HUES48 (cell line): ENCODE results near the gene KLHL6.
A peak's percentile ranks its signal among the peaks of the same experiment; 100 is the strongest.

ENCODE experiments used
- H3K27ac ChIP-seq: one replicate; pipeline ENCODE4 v1.7.0; 2013; ENCODE audit warnings: low read depth, low read length, inconsistent platforms
- H3K27me3 ChIP-seq: 2 replicates; pipeline ENCODE4 v1.6.1; 2013; ENCODE audit warnings: mild to moderate bottlenecking, low read length; ENCODE audit not compliant: control insufficient read depth, insufficient read depth
- H3K36me3 ChIP-seq: 2 replicates; pipeline ENCODE4 v1.6.1; 2013; ENCODE audit warnings: low read length; ENCODE audit not compliant: control insufficient read depth, insufficient read depth
- H3K4me1 ChIP-seq: 2 replicates; pipeline ENCODE4 v1.6.1; 2013; ENCODE audit warnings: mild to moderate bottlenecking, low read length; ENCODE audit not compliant: control insufficient read depth, insufficient read depth
- H3K4me3 ChIP-seq: 2 replicates; pipeline ENCODE4 v1.5.1; 2013; ENCODE audit warnings: mild to moderate bottlenecking, low read depth, low read length
- H3K9ac ChIP-seq: 2 replicates; pipeline ENCODE4 v1.6.1; 2013; ENCODE audit warnings: mild to moderate bottlenecking, low read depth, low read length, moderate library complexity
- H3K9me3 ChIP-seq: 2 replicates; pipeline ENCODE4 v1.6.1; 2013; ENCODE audit warnings: low read length; ENCODE audit not compliant: control insufficient read depth, insufficient read depth

The KLHL6 gene

DNA sequence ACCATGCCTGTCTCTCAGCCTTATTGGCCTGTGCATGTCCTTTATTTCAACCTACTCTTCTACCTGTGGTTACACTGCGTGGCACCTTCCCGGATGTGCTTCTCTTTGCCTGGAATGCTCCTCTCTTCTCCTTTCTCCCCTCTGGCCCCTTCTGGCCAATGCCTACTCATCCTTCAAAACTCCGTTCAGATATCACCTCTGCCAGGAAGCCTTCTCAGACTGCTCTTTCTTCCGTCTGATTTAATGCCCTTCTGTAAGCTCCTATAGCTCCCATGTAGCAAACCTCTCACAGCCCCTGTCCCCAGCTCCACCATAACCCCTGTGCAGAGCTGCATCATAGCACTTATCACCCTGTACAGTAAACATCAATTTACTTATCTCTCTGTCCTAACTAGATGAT is 13.2 kb downstream of the KLHL6 start:
- peaks cover 14% of the 10 kb centered on the region for H3K27me3 ChIP-seq
- peaks cover 5% of the 10 kb centered on the region for H3K4me1 ChIP-seq
- no peak overlapping the region for H3K27ac ChIP-seq
- no peak overlapping the region for H3K4me3 ChIP-seq
- H3K9me3 ChIP-seq = no peaks in the 10 kb centered on the region
- no peak overlapping the region for H3K9ac ChIP-seq
- H3K36me3 ChIP-seq = no peaks in the 10 kb centered on the region

DNA sequence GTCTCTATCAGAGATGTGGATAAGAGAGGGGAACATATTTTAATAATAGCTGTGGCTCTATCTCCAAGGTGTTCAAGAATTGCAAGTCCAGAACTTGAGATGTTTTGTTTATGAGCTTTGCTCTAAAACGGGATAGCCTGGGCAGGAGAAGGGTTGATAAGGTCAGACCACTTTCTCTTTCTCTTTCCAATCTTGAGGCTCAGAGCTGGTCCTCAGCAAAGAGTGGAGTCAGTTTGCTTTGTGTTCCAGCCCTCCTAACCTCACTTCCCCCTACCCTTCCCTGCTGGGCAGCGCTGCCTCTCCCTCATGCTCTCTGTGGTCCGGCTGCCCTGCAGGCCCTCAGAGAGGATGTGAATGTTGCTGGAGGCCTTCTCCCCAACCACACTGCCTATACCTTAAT is 13.8 kb downstream of the KLHL6 start:
- Histone ChIP-seq H3K4me1 (peaks cover 5% of the 10 kb centered on the region), H3K9ac (no peak overlapping the region), H3K27me3 (peaks cover 17% of the 10 kb centered on the region), H3K4me3 (no peak overlapping the region), H3K27ac (no peak overlapping the region), H3K9me3 (no peaks in the 10 kb centered on the region), H3K36me3 (no peaks in the 10 kb centered on the region)

GRCh38 chr3:183541235-183541655 is 14.3 kb downstream of the KLHL6 start:
- H3K4me1 ChIP-seq = peaks cover 5% of the 10 kb centered on the region
- H3K4me3 ChIP-seq = no peak overlapping the region
- H3K36me3 ChIP-seq = no peaks in the 10 kb centered on the region
- peaks cover 22% of the 10 kb centered on the region for H3K27me3 ChIP-seq
- no peaks in the 10 kb centered on the region for H3K9me3 ChIP-seq
- H3K27ac ChIP-seq = no peak overlapping the region
- H3K9ac ChIP-seq = no peak overlapping the region

DNA sequence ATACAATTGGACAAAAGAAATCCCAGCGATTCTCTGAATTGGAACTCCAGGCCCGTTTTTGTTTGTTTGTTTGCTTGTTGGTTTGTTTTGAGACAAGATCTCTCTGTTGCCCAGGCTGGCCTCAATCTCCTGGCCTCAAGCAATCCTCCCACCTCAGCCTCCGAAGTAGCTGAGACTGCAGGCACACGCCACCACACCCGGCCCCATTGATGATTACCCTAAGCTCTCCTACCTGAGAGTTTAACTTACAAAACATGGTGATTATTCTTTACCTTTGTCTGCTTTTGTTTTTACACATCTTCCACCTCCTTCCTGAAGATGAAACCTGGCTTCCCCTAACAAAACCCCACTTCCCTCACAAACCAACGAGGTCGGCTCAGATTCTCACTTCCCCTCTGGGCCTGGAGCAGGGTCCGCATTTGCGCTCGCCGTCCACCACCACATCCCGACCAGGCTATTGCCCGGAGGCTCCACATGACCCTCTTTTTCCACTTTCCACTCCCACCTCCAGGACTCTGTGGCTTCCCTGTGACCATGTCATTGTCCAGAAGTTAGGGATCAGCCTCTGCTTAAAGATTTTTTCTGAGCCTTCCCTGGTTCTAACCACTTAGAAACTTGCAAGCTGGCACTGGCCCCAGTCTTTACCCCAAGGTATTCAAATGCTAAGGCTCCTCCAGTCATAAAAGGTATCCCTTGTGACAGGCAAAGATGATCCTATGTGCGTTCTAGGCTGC is 14.8 kb downstream of the KLHL6 start:
- no peak overlapping the region for H3K4me3 ChIP-seq
- no peak overlapping the region for H3K9ac ChIP-seq
- no peaks in the 10 kb centered on the region for H3K36me3 ChIP-seq
- H3K27me3 ChIP-seq = peaks cover 26% of the 10 kb centered on the region
- peaks cover 5% of the 10 kb centered on the region for H3K4me1 ChIP-seq
- H3K27ac ChIP-seq = no peak overlapping the region
- H3K9me3 ChIP-seq = no peaks in the 10 kb centered on the region

DNA sequence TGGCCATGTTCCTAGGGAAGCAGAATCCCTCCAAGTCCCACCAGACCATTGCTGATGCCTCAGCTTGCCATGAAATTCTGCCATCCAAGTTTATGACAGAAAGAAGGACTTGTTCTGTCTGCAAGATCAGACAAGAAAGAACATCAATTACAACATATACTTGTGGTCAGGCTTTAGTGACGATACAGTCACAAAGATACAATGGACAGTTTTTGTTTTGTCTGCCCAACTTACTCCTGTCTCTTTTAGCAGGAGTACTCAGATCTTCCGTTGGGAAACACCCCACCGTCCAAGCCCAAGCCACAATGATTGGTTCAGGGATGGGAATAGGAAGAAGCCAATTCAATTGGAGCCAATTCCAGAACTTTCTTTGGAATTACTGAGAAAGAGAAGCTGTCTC is 15.7 kb downstream of the KLHL6 start:
- Histone ChIP-seq H3K9me3 (no peaks in the 10 kb centered on the region), H3K27ac (no peak overlapping the region), H3K9ac (no peak overlapping the region), H3K27me3 (peaks cover 33% of the 10 kb centered on the region), H3K36me3 (no peaks in the 10 kb centered on the region), H3K4me3 (no peak overlapping the region), H3K4me1 (no peaks in the 10 kb centered on the region)

DNA sequence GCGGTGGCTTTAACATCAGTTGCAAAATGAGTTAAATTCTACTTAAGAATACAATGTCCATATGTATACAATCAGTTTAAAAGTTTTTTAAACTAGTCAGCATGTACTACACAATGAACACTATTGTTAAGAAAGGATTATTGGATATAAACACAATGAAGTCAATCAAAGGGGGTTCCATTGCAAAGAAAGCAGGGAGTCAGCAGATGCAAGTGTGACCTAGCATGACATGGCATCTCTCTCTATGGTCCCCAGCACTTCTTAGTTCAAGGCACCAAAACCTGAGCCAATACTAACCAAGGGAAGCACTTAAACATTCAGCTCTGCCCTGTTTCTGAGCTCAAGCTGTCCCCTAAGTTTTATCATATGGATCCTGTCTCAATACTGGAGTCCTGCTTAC is 17.0 kb downstream of the KLHL6 start:
- Histone ChIP-seq H3K9me3 (no peaks in the 10 kb centered on the region), H3K4me1 (peaks cover 6% of the 10 kb centered on the region), H3K9ac (no peak overlapping the region), H3K4me3 (no peak overlapping the region), H3K27me3 (peaks cover 33% of the 10 kb centered on the region), H3K27ac (no peak overlapping the region), H3K36me3 (no peaks in the 10 kb centered on the region)

DNA sequence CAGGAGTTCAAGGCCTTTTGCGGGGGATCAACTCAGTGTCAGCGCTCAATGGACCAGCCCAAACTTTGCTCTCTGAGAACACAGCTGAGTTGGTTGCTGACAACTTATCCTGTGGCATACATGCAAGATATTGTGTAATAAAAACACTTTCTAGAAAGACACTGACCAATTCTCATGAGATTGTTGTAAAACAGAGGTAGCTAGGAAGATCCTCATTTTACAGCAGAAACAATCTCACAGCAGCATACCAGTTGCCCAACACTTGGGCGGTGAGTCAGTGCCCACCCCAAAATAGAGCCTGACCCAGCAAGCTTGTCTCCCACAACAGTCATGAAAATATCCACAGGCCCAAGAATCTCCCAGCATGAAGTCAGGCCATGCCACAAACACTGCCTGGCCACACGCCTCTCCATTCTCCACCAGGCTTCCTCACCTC is 18.2 kb downstream of the KLHL6 start:
- H3K36me3 ChIP-seq = no peaks in the 10 kb centered on the region
- no peak overlapping the region for H3K27ac ChIP-seq
- H3K9me3 ChIP-seq = no peaks in the 10 kb centered on the region
- no peak overlapping the region for H3K4me3 ChIP-seq
- peaks cover 13% of the 10 kb centered on the region for H3K4me1 ChIP-seq
- peaks cover 45% of the 10 kb centered on the region for H3K27me3 ChIP-seq
- no peak overlapping the region for H3K9ac ChIP-seq

- Histone ChIP-seq H3K27ac (no peak overlapping the region), H3K9ac (no peak overlapping the region), H3K27me3 (peaks cover 53% of the 10 kb centered on the region), H3K36me3 (no peaks in the 10 kb centered on the region), H3K9me3 (no peaks in the 10 kb centered on the region), H3K4me1 (peaks cover 13% of the 10 kb centered on the region), H3K4me3 (no peak overlapping the region)
These were observed 19.1 kb downstream of the KLHL6 start for GRCh38 chr3:183536238-183536880.

- Histone ChIP-seq H3K9me3 (no peaks in the 10 kb centered on the region), H3K27ac (peak overlapping the region; percentile 57), H3K4me1 (peaks cover 13% of the 10 kb centered on the region), H3K36me3 (no peaks in the 10 kb centered on the region), H3K9ac (no peak overlapping the region), H3K4me3 (no peak overlapping the region), H3K27me3 (peaks cover 65% of the 10 kb centered on the region)
These were observed 21.3 kb downstream of the KLHL6 start for GRCh38 chr3:183534249-183534648.

- peak overlapping the region; percentile 57 for H3K27ac ChIP-seq
- no peak overlapping the region for H3K9ac ChIP-seq
- H3K9me3 ChIP-seq = no peaks in the 10 kb centered on the region
- H3K4me1 ChIP-seq = peaks cover 13% of the 10 kb centered on the region
- peaks cover 61% of the 10 kb centered on the region for H3K27me3 ChIP-seq
- H3K36me3 ChIP-seq = no peaks in the 10 kb centered on the region
- peak overlapping the region; percentile 48 for H3K4me3 ChIP-seq
These were observed 21.9 kb downstream of the KLHL6 start for GRCh38 chr3:183533412-183534132.
